SJSA1 (cell line): ENCODE results near the gene PALS1. TPM values are rescaled to one million over a fixed set of nuclear protein-coding genes. Genes with fewer than 3 reads are reported as not detected.

Experiments used
- DNase-seq, 2 experiments: peaks; one replicate each; pipeline ENCODE4 v3.0.0-alpha.2; 2015 to 2020; ENCODE audit warnings: low spot score in 2 of 2, low read depth in 1 of 2
- H3K27ac ChIP-seq: fragments of 250-450 bp; sonication (Bioruptor Pico); 2 replicates; pipeline ENCODE4 v1.5.1; 2020; ENCODE audit warnings: mild to moderate bottlenecking, moderate library complexity
- H3K27me3 ChIP-seq: fragments of 250-450 bp; sonication (Bioruptor Pico); replicated peaks from 2 replicates; pipeline ENCODE4 v1.5.1; 2020; ENCODE audit warnings: mild to moderate bottlenecking, moderate library complexity
- H3K36me3 ChIP-seq: fragments of 250-450 bp; sonication (Bioruptor Pico); 2 replicates; pipeline ENCODE4 v1.5.1; 2020; ENCODE audit warnings: mild to moderate bottlenecking
- H3K4me1 ChIP-seq: fragments of 250-450 bp; sonication (Bioruptor Pico); replicated peaks from 2 replicates; pipeline ENCODE4 v1.6.1; 2021; ENCODE audit warnings: mild to moderate bottlenecking
- H3K4me3 ChIP-seq: fragments of 250-450 bp; sonication (Bioruptor Pico); 2 replicates; pipeline ENCODE4 v1.5.1; 2020; ENCODE audit warnings: mild to moderate bottlenecking
- H3K9me3 ChIP-seq: fragments of 250-450 bp; sonication (Bioruptor Pico); replicated peaks from 2 replicates; pipeline ENCODE4 v1.5.1; 2020; ENCODE audit warnings: mild to moderate bottlenecking
- total RNA-seq: library from RNA; depleted of rRNA; stranded (reverse); fragments of >200 nt; shearing (Covaris generic); gene quantifications from 2 replicates; pipeline ENCODE4 v1.2.3, GENCODE V29; 2014

PALS1 gene
- total RNA-seq, 1 experiment from 2014 or later: 35.0 TPM

- no peak for DNase-seq
- peaks cover 7% of the 10 kb centered on the region for H3K4me1 ChIP-seq
- H3K4me3 ChIP-seq: no peak overlapping the region
- peaks cover 4% of the 10 kb centered on the region for H3K36me3 ChIP-seq
- H3K27ac ChIP-seq: no peak overlapping the region
- H3K27me3 ChIP-seq: no peaks in the 10 kb centered on the region
- no peaks in the 10 kb centered on the region for H3K9me3 ChIP-seq
Measured at GRCh38 chr14:67237591-67237990, 3.6 kb upstream of the PALS1 start.

GRCh38 chr14:67239582-67239981 lies 1.7 kb upstream of the PALS1 start:
- no peak overlapping the region for H3K4me3 ChIP-seq
- no peaks in the 10 kb centered on the region for H3K9me3 ChIP-seq
- no peaks in the 10 kb centered on the region for H3K27me3 ChIP-seq
- no peak for DNase-seq
- H3K27ac ChIP-seq: no peak overlapping the region
- peaks cover 7% of the 10 kb centered on the region for H3K4me1 ChIP-seq
- H3K36me3 ChIP-seq: peaks cover 4% of the 10 kb centered on the region

- Histone ChIP-seq H3K27ac (peak overlapping the region; percentile 63), H3K4me1 (peaks cover 7% of the 10 kb centered on the region), H3K27me3 (no peaks in the 10 kb centered on the region), H3K9me3 (no peaks in the 10 kb centered on the region), H3K36me3 (peaks cover 4% of the 10 kb centered on the region), H3K4me3 (peak overlapping the region; percentile 90)
- peak in 1 of 2 experiments; percentile 57 for DNase-seq
Measured at GRCh38 chr14:67240168-67240932, 885 bp upstream of the PALS1 start.

- no peaks in the 10 kb centered on the region for H3K27me3 ChIP-seq
- peak overlapping the region; percentile 90 for H3K4me3 ChIP-seq
- DNase-seq: peak; percentile 96
- peaks cover 4% of the 10 kb centered on the region for H3K36me3 ChIP-seq
- H3K27ac ChIP-seq: peak overlapping the region; percentile 94
- H3K9me3 ChIP-seq: no peaks in the 10 kb centered on the region
- peaks cover 7% of the 10 kb centered on the region for H3K4me1 ChIP-seq
Measured at GRCh38 chr14:67240978-67241410, 241 bp upstream of the PALS1 start.

- Histone ChIP-seq H3K27ac (peak overlapping the region; percentile 94), H3K4me1 (peaks cover 7% of the 10 kb centered on the region), H3K4me3 (peak overlapping the region; percentile 90), H3K27me3 (no peaks in the 10 kb centered on the region), H3K36me3 (peaks cover 4% of the 10 kb centered on the region), H3K9me3 (no peaks in the 10 kb centered on the region)
- DNase-seq: no peak
Measured at GRCh38 chr14:67242168-67242420, 859 bp downstream of the PALS1 start.

- H3K27me3 ChIP-seq: no peaks in the 10 kb centered on the region
- no peak overlapping the region for H3K4me3 ChIP-seq
- no peak for DNase-seq
- no peaks in the 10 kb centered on the region for H3K9me3 ChIP-seq
- H3K4me1 ChIP-seq: peaks cover 12% of the 10 kb centered on the region
- H3K27ac ChIP-seq: no peak overlapping the region
- peaks cover 8% of the 10 kb centered on the region for H3K36me3 ChIP-seq
Measured at GRCh38 chr14:67245104-67245503, 3.9 kb downstream of the PALS1 start.

- H3K27ac ChIP-seq: no peak overlapping the region
- H3K27me3 ChIP-seq: no peaks in the 10 kb centered on the region
- DNase-seq: no peak
- peaks cover 6% of the 10 kb centered on the region; the same call in 1 of the 2 replicates for H3K36me3 ChIP-seq
- no peaks in the 10 kb centered on the region for H3K9me3 ChIP-seq
- H3K4me3 ChIP-seq: no peak overlapping the region
- peaks cover 20% of the 10 kb centered on the region for H3K4me1 ChIP-seq
Measured at GRCh38 chr14:67251573-67252226, 10.5 kb downstream of the PALS1 start.

GRCh38 chr14:67253076-67253635 lies 11.9 kb downstream of the PALS1 start:
- H3K4me3 ChIP-seq: no peak overlapping the region
- H3K27me3 ChIP-seq: no peaks in the 10 kb centered on the region
- peaks cover 6% of the 10 kb centered on the region; the same call in 1 of the 2 replicates for H3K36me3 ChIP-seq
- DNase-seq: no peak
- no peaks in the 10 kb centered on the region for H3K9me3 ChIP-seq
- peaks cover 12% of the 10 kb centered on the region for H3K4me1 ChIP-seq
- H3K27ac ChIP-seq: no peak overlapping the region

- no peak for DNase-seq
- H3K9me3 ChIP-seq: no peaks in the 10 kb centered on the region
Measured at GRCh38 chr14:67257906-67258305, 16.7 kb downstream of the PALS1 start.

GRCh38 chr14:67260965-67261364 lies 19.7 kb downstream of the PALS1 start:
- Histone ChIP-seq H3K27me3 (no peaks in the 10 kb centered on the region), H3K4me1 (peaks cover 11% of the 10 kb centered on the region; the same call in 1 of the 2 replicates), H3K4me3 (no peak overlapping the region), H3K36me3 (0 out of 2 replicates have a peak, but pooled peaks cover 3% of the 10 kb centered on the region), H3K9me3 (no peaks in the 10 kb centered on the region), H3K27ac (no peak overlapping the region)
- no peak for DNase-seq

More at GRCh38 chr14:67257906-67258305, 16.7 kb downstream of the PALS1 start:
- H3K27ac ChIP-seq: no peak overlapping the region
- H3K4me1 ChIP-seq: peaks cover 3% of the 10 kb centered on the region
- H3K4me3 ChIP-seq: no peak overlapping the region
- H3K27me3 ChIP-seq: no peaks in the 10 kb centered on the region
- H3K36me3 ChIP-seq: peaks cover 3% of the 10 kb centered on the region; the same call in 1 of the 2 replicates

- Histone ChIP-seq H3K9me3 (no peaks in the 10 kb centered on the region), H3K27ac (no peak overlapping the region), H3K36me3 (0 out of 2 replicates have a peak, but pooled peaks cover 2% of the 10 kb centered on the region), H3K27me3 (no peaks in the 10 kb centered on the region), H3K4me3 (no peak overlapping the region), H3K4me1 (peaks cover 11% of the 10 kb centered on the region; the same call in 1 of the 2 replicates)
- DNase-seq: peak in 1 of 2 experiments; percentile 8
Measured at GRCh38 chr14:67263499-67264149, 22.4 kb downstream of the PALS1 start.

GRCh38 chr14:67265131-67265530 lies 23.9 kb downstream of the PALS1 start:
- DNase-seq: peak; percentile 11 to 48
- H3K27ac ChIP-seq: no peak overlapping the region
- H3K4me1 ChIP-seq: peaks cover 15% of the 10 kb centered on the region; the same call in 1 of the 2 replicates
- H3K36me3 ChIP-seq: peaks cover 5% of the 10 kb centered on the region
- H3K27me3 ChIP-seq: no peaks in the 10 kb centered on the region
- H3K4me3 ChIP-seq: no peak overlapping the region
- H3K9me3 ChIP-seq: no peaks in the 10 kb centered on the region

- Histone ChIP-seq H3K4me1 (peaks cover 15% of the 10 kb centered on the region; the same call in 1 of the 2 replicates), H3K27me3 (no peaks in the 10 kb centered on the region), H3K27ac (no peak overlapping the region), H3K9me3 (no peaks in the 10 kb centered on the region), H3K36me3 (peaks cover 16% of the 10 kb centered on the region), H3K4me3 (no peak overlapping the region)
- no peak for DNase-seq
Measured at GRCh38 chr14:67267576-67268328, 26.5 kb downstream of the PALS1 start.
